Fibroblast of skin of right biceps (primary cell): ENCODE results near the gene PJA2.
A peak's percentile ranks its signal among the peaks of the same experiment; 100 is the strongest.
"Not testable (repeated sequence)": the region's sequence is repeated elsewhere in the genome, so short reads cannot be mapped to it uniquely, and the experiment has no call there.

Experiments
- DNase-seq: peaks from one replicate; pipeline ENCODE4 v3.0.0-alpha.2; 2013

PJA2 gene

GRCh38 chr5:109409844-109410388 lies at the start of gene PJA2:
TSS of gene PJA2 (minus strand) at chr5:109409974. CDS start at chr5:109383433, 26,541 bp downstream.
- DNase-seq: peak; percentile 100

GRCh38 chr5:109455598-109456096 lies 45.9 kb upstream of the PJA2 start:
- peak; percentile 96 for DNase-seq

GRCh38 chr5:109454731-109455505 lies 45.1 kb upstream of the PJA2 start:
- peak; percentile 35 for DNase-seq

GRCh38 chr5:109453251-109453650 lies 43.5 kb upstream of the PJA2 start:
- peak; percentile 14 for DNase-seq

GRCh38 chr5:109452661-109453060 lies 42.9 kb upstream of the PJA2 start:
- DNase-seq: peak; percentile 18

GRCh38 chr5:109451146-109451545 lies 41.4 kb upstream of the PJA2 start:
- DNase-seq: no peak

GRCh38 chr5:109450129-109450877 lies 40.5 kb upstream of the PJA2 start:
- DNase-seq: no peak

GRCh38 chr5:109448838-109449237 lies 39.1 kb upstream of the PJA2 start:
- no peak for DNase-seq

GRCh38 chr5:109439590-109439989 lies 29.8 kb upstream of the PJA2 start:
- no peak for DNase-seq

- no peak for DNase-seq
Observed at GRCh38 chr5:109426075-109426474, 16.3 kb upstream of the PJA2 start.

- DNase-seq: not testable (repeated sequence)
Observed at GRCh38 chr5:109425521-109425920, 15.7 kb upstream of the PJA2 start.

GRCh38 chr5:109421956-109422355 lies 12.2 kb upstream of the PJA2 start:
- no peak for DNase-seq

GRCh38 chr5:109418712-109419352 lies 9.1 kb upstream of the PJA2 start:
- no peak for DNase-seq

- DNase-seq: peak; percentile 26
Observed at GRCh38 chr5:109416882-109417281, 7.1 kb upstream of the PJA2 start.

GRCh38 chr5:109413921-109414461 lies 4.2 kb upstream of the PJA2 start:
- not testable (repeated sequence) for DNase-seq

GRCh38 chr5:109413458-109413857 lies 3.7 kb upstream of the PJA2 start:
- no peak for DNase-seq

GRCh38 chr5:109412981-109413402 lies 3.2 kb upstream of the PJA2 start:
- no peak for DNase-seq

GRCh38 chr5:109411627-109412026 lies 1.9 kb upstream of the PJA2 start:
- DNase-seq: peak; percentile 94

GRCh38 chr5:109411149-109411514 lies 1.4 kb upstream of the PJA2 start:
- no peak for DNase-seq

GRCh38 chr5:109410389-109411148 lies 795 bp upstream of the PJA2 start:
- peak; percentile 69 for DNase-seq

GRCh38 chr5:109408991-109409843 lies 557 bp downstream of the PJA2 start:
- DNase-seq: peak; percentile 82
